ENCODE data around the gene C11orf52. TPM values are rescaled to one million over a fixed set of nuclear protein-coding genes. Genes with fewer than 3 reads are reported as not detected.
"Not testable (repeated sequence)": the region's sequence is repeated elsewhere in the genome, so short reads cannot be mapped to it uniquely, and the experiment has no call there.

The C11orf52 gene
- total and polyA plus RNA-seq, 4 donors = 0.46 to 0.88 (median 0.81) TPM; not detected in 1

DNA sequence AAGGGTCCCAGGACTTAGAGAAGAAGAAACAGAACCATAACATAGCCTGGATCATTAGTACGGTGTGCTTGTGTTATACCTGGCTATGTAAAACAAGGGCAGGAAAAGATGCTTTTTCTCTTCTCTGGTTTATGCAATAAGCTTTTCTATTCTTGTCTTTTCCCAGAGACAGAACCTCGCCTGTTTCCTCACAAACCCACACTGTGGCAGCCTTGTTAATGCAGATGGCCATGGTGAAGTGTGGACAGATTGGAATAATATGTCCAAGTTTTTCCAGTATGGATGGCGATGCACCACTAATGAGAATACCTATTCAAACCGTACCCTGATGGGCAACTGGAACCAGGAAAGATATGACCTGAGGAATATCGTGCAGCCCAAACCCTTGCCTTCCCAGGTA, 36.5 kb upstream of the C11orf52 start:
- Histone ChIP-seq H3K27ac (ENCODE audit: low read depth, low read length) (no peak overlapping the region), H3K36me3 (ENCODE audit: control insufficient read depth, insufficient read depth, low read length) (no peaks in the 10 kb centered on the region), H3K4me3 (ENCODE audit: low read depth, low read length) (no peak overlapping the region), H3K4me1 (ENCODE audit: control insufficient read depth, insufficient read depth, low read length) (no peaks in the 10 kb centered on the region), H3K9me3 (ENCODE audit: control insufficient read depth, insufficient read depth, low read length) (no peaks in the 10 kb centered on the region), H3K27me3 (ENCODE audit: control insufficient read depth, insufficient read depth, low read length) (no peaks in the 10 kb centered on the region)
- DNase-seq (ENCODE audit: low read depth in 4 of 6, low spot score in 6 of 6) = no peak
- WGBS (ENCODE audit: insufficient coverage) = 92% methylated on average over 2 of the region's 5 CpGs

GRCh38 chr11:111885053-111885452, 33.7 kb upstream of the C11orf52 start:
- not testable (repeated sequence) for H3K36me3 ChIP-seq (ENCODE audit: control insufficient read depth, insufficient read depth, low read length); H3K9me3 ChIP-seq (ENCODE audit: control insufficient read depth, insufficient read depth, low read length); H3K4me3 ChIP-seq (ENCODE audit: low read depth, low read length); H3K4me1 ChIP-seq (ENCODE audit: control insufficient read depth, insufficient read depth, low read length); H3K27me3 ChIP-seq (ENCODE audit: control insufficient read depth, insufficient read depth, low read length); H3K27ac ChIP-seq (ENCODE audit: low read depth, low read length); DNase-seq (ENCODE audit: low read depth in 4 of 6, low spot score in 6 of 6)
- WGBS (ENCODE audit: insufficient coverage) = no CpG with 5 or more reads among the region's 4 CpGs

GRCh38 chr11:111886032-111886431, 32.7 kb upstream of the C11orf52 start:
- no peaks in the 10 kb centered on the region for H3K9me3 ChIP-seq (ENCODE audit: control insufficient read depth, insufficient read depth, low read length)
- no peak overlapping the region for H3K27ac ChIP-seq (ENCODE audit: low read depth, low read length)
- no peaks in the 10 kb centered on the region for H3K4me1 ChIP-seq (ENCODE audit: control insufficient read depth, insufficient read depth, low read length)
- H3K4me3 ChIP-seq (ENCODE audit: low read depth, low read length) = no peak overlapping the region
- WGBS (ENCODE audit: insufficient coverage) = no CpG with 5 or more reads among the region's 4 CpGs
- no peaks in the 10 kb centered on the region for H3K27me3 ChIP-seq (ENCODE audit: control insufficient read depth, insufficient read depth, low read length)
- DNase-seq (ENCODE audit: low read depth in 4 of 6, low spot score in 6 of 6) = no peak
- no peaks in the 10 kb centered on the region for H3K36me3 ChIP-seq (ENCODE audit: control insufficient read depth, insufficient read depth, low read length)

DNA sequence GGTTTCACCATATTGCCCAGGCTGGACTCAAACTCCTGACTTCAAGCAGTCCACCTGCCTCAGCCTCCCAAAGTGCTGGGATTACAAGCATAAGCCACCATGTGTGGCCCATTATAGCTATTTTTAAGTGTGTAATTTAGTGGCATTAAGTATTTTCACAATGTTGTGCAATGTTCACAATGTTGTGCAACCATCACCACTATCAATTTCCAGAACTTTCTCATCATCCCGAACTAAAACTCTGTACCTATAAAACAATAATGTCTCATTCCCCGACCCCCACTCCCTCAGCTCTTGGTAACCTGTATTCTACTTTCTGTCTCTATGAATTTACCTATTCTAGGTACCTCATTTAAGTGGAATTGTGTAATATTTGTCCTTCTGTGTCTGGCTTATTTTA, 31.9 kb upstream of the C11orf52 start:
- Histone ChIP-seq H3K4me3 (ENCODE audit: low read depth, low read length) (no peak overlapping the region), H3K27ac (ENCODE audit: low read depth, low read length) (no peak overlapping the region), H3K36me3 (ENCODE audit: control insufficient read depth, insufficient read depth, low read length) (no peaks in the 10 kb centered on the region), H3K4me1 (ENCODE audit: control insufficient read depth, insufficient read depth, low read length) (no peaks in the 10 kb centered on the region), H3K9me3 (ENCODE audit: control insufficient read depth, insufficient read depth, low read length) (no peaks in the 10 kb centered on the region), H3K27me3 (ENCODE audit: control insufficient read depth, insufficient read depth, low read length) (no peaks in the 10 kb centered on the region)
- no CpG with 5 or more reads among the region's 2 CpGs for WGBS (ENCODE audit: insufficient coverage)
- DNase-seq (ENCODE audit: low read depth in 4 of 6, low spot score in 6 of 6) = no peak

GRCh38 chr11:111905411-111905810, 13.3 kb upstream of the C11orf52 start:
- Histone ChIP-seq H3K27me3 (ENCODE audit: control insufficient read depth, insufficient read depth, low read length) (no peaks in the 10 kb centered on the region), H3K4me1 (ENCODE audit: control insufficient read depth, insufficient read depth, low read length) (no peaks in the 10 kb centered on the region), H3K27ac (ENCODE audit: low read depth, low read length) (no peak overlapping the region), H3K9me3 (ENCODE audit: control insufficient read depth, insufficient read depth, low read length) (no peaks in the 10 kb centered on the region), H3K36me3 (ENCODE audit: control insufficient read depth, insufficient read depth, low read length) (no peaks in the 10 kb centered on the region), H3K4me3 (ENCODE audit: low read depth, low read length) (no peak overlapping the region)
- WGBS (ENCODE audit: insufficient coverage) = no CpG with 5 or more reads among the region's 2 CpGs
- no peak for DNase-seq (ENCODE audit: low read depth in 4 of 6, low spot score in 6 of 6)

DNA sequence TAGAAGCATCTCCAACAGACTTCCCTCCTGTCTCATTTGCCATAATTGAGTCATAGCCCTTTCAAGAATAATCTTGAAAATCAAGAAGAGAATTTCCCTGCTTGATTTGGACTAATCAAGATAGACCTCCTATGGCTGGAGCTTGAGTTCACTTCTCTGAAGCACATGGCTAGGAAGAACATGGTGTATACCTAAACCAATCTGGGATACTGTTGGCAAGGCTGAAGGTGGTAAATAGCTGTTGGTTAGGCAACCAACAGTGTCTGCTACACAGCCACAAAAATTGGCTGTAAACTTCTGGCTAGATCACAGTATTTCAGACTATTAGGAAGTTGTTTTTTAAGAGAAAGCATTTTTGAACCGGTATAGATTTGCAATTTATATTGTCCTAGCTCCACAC, 12.0 kb upstream of the C11orf52 start:
- Histone ChIP-seq H3K4me1 (ENCODE audit: control insufficient read depth, insufficient read depth, low read length) (peaks cover 7% of the 10 kb centered on the region), H3K36me3 (ENCODE audit: control insufficient read depth, insufficient read depth, low read length) (no peaks in the 10 kb centered on the region), H3K27ac (ENCODE audit: low read depth, low read length) (no peak overlapping the region), H3K27me3 (ENCODE audit: control insufficient read depth, insufficient read depth, low read length) (no peaks in the 10 kb centered on the region), H3K9me3 (ENCODE audit: control insufficient read depth, insufficient read depth, low read length) (no peaks in the 10 kb centered on the region), H3K4me3 (ENCODE audit: low read depth, low read length) (no peak overlapping the region)
- no CpG with 5 or more reads among the region's 1 CpG for WGBS (ENCODE audit: insufficient coverage)
- DNase-seq (ENCODE audit: low read depth in 4 of 6, low spot score in 6 of 6) = no peak

- no peak for DNase-seq (ENCODE audit: low read depth in 4 of 6, low spot score in 6 of 6)
- peaks cover 27% of the 10 kb centered on the region for H3K4me1 ChIP-seq (ENCODE audit: control insufficient read depth, insufficient read depth, low read length)
- H3K9me3 ChIP-seq (ENCODE audit: control insufficient read depth, insufficient read depth, low read length) = no peaks in the 10 kb centered on the region
- no peaks in the 10 kb centered on the region for H3K36me3 ChIP-seq (ENCODE audit: control insufficient read depth, insufficient read depth, low read length)
- 93% methylated on average over 3 of the region's 5 CpGs for WGBS (ENCODE audit: insufficient coverage)
- H3K27me3 ChIP-seq (ENCODE audit: control insufficient read depth, insufficient read depth, low read length) = no peaks in the 10 kb centered on the region
- H3K4me3 ChIP-seq (ENCODE audit: low read depth, low read length) = no peak overlapping the region
- H3K27ac ChIP-seq (ENCODE audit: low read depth, low read length) = no peak overlapping the region
Observed at GRCh38 chr11:111908639-111909305, 9.9 kb upstream of the C11orf52 start.

GRCh38 chr11:111909378-111909777, 9.3 kb upstream of the C11orf52 start:
- Histone ChIP-seq H3K36me3 (ENCODE audit: control insufficient read depth, insufficient read depth, low read length) (no peaks in the 10 kb centered on the region), H3K9me3 (ENCODE audit: control insufficient read depth, insufficient read depth, low read length) (no peaks in the 10 kb centered on the region), H3K27me3 (ENCODE audit: control insufficient read depth, insufficient read depth, low read length) (no peaks in the 10 kb centered on the region), H3K4me3 (ENCODE audit: low read depth, low read length) (no peak overlapping the region), H3K27ac (ENCODE audit: low read depth, low read length) (no peak overlapping the region), H3K4me1 (ENCODE audit: control insufficient read depth, insufficient read depth, low read length) (peaks cover 33% of the 10 kb centered on the region)
- peak in 1 of 6 donors; percentile 19 for DNase-seq (ENCODE audit: low read depth in 4 of 6, low spot score in 6 of 6)
- 92% methylated on average over 2 of the region's 5 CpGs for WGBS (ENCODE audit: insufficient coverage)

GRCh38 chr11:111910676-111911562, 7.8 kb upstream of the C11orf52 start:
- no peaks in the 10 kb centered on the region for H3K36me3 ChIP-seq (ENCODE audit: control insufficient read depth, insufficient read depth, low read length)
- 71% methylated on average over 9 of the region's 9 CpGs for WGBS (ENCODE audit: insufficient coverage)
- no peaks in the 10 kb centered on the region for H3K9me3 ChIP-seq (ENCODE audit: control insufficient read depth, insufficient read depth, low read length)
- H3K27me3 ChIP-seq (ENCODE audit: control insufficient read depth, insufficient read depth, low read length) = no peaks in the 10 kb centered on the region
- H3K27ac ChIP-seq (ENCODE audit: low read depth, low read length) = peak overlapping the region; percentile 87
- peak in 1 of 6 donors; percentile 57 for DNase-seq (ENCODE audit: low read depth in 4 of 6, low spot score in 6 of 6)
- peaks cover 33% of the 10 kb centered on the region for H3K4me1 ChIP-seq (ENCODE audit: control insufficient read depth, insufficient read depth, low read length)
- peak overlapping the region; percentile 4 for H3K4me3 ChIP-seq (ENCODE audit: low read depth, low read length)

Data from spinal cord (tissue), 10 donors.